K562 (cell line): ENCODE measurements around the gene WASF3. TPM values are rescaled to one million over a fixed set of nuclear protein-coding genes. Genes with fewer than 3 reads are reported as not detected.

ENCODE experiments used
- CLOCK ChIP-seq: fragments of 250-450 bp; sonication (Bioruptor Pico); IDR thresholded peaks from 2 replicates; pipeline ENCODE4 v1.4.0; 2020; ENCODE audit warnings: mild to moderate bottlenecking, moderate library complexity, borderline replicate concordance
- IFI16 ChIP-seq: fragments of 250-450 bp; sonication (Bioruptor Pico); IDR thresholded peaks from 2 replicates; pipeline ENCODE4 v2.1.2; 2022; ENCODE audit warnings: mild to moderate bottlenecking, inconsistent platforms
- KAT2B ChIP-seq: IDR thresholded peaks from one replicate; pipeline ENCODE4 v1.6.1; 2012; ENCODE audit warnings: low read depth, mild to moderate bottlenecking, control low read depth, inconsistent platforms, low read length, moderate library complexity
- PCBP1 ChIP-seq: fragments of 200-400 bp; formaldehyde crosslinking; IDR thresholded peaks from 2 replicates; pipeline ENCODE4 v1.6.1; 2018; ENCODE audit warnings: mild to moderate bottlenecking, low read depth, low read length; ENCODE audit not compliant: poor library complexity, severe bottlenecking
- SIX5 ChIP-seq, 2 experiments: IDR thresholded peaks; 2 replicates each; pipeline ENCODE4 v1.6.1; 2011; ENCODE audit warnings: low read length in 2 of 2, borderline replicate concordance in 1 of 2, low read depth in 1 of 2, mild to moderate bottlenecking in 1 of 2, moderate library complexity in 1 of 2; ENCODE audit not compliant: insufficient read depth in 1 of 2
- SREBF1 ChIP-seq: fragments of 150-350 bp; IDR thresholded peaks from 2 replicates; pipeline ENCODE4 v1.6.1; 2014; ENCODE audit warnings: antibody characterized with exemption, low read depth, low read length, borderline replicate concordance
- TFAP4 ChIP-seq: sonication (generic); formaldehyde crosslinking; IDR thresholded peaks from 2 replicates; pipeline ENCODE4 v1.8.0; 2022; ENCODE audit warnings: missing genetic modification reagents, mild to moderate bottlenecking, moderate library complexity, borderline replicate concordance
- ZNF57 ChIP-seq: fragments of 450-650 bp; formaldehyde crosslinking; IDR thresholded peaks from 2 replicates; pipeline ENCODE4 v1.4.0; 2020; ENCODE audit warnings: mild to moderate bottlenecking, moderate library complexity
- ZNF644 ChIP-seq: fragments of 200-800 bp; sonication (Bioruptor generic); IDR thresholded peaks from 2 replicates; pipeline ENCODE4 v1.6.1; 2016; ENCODE audit warnings: low read depth, missing genetic modification characterization, missing compliant biosample characterization
- polyA plus RNA-seq, 8 experiments: library from polyadenylated mRNA; depleted of rRNA in 4 of 8; stranded (reverse) in 5 of 8; unstranded in 3 of 8; fragments of >200 nt; fragmentation: Nextera tagmentation in 2 of 8; fragmentation: Illumina TruSeq in 1 of 8; extraction: Ambion mirVana in 2 of 8; extraction: Trizol in 1 of 8; gene quantifications; 2 replicates each; pipeline versions ENCODE4 v1.2.1 to v1.2.3, GENCODE V29; 2011 to 2014; ENCODE audit warnings: inconsistent platforms in 1 of 8, missing spikeins in 1 of 8
- total RNA-seq, 7 experiments: library from RNA; depleted of rRNA in 6 of 7; stranded (reverse); fragments of >200 nt in 6 of 7; fragmentation: Illumina TruSeq in 2 of 7; extraction: Trizol in 2 of 7; gene quantifications; 2 replicates each; pipeline versions ENCODE4 v1.2.1 to v1.2.3, GENCODE V29; 2011 to 2021; ENCODE audit warnings: low replicate concordance in 1 of 7
- TF ChIP-seq, protein P1 (sequence below): IDR thresholded peaks from 2 replicates; pipeline ENCODE4 v1.6.1; 2011; ENCODE audit not compliant: insufficient read length; ENCODE audit errors: extremely low read depth
- TF ChIP-seq, protein P2 (sequence below), 2 experiments: fragments of 150-350 bp in 1 of 2; IDR thresholded peaks; 2 replicates each; pipeline ENCODE4 v1.6.1; 2012 to 2016; ENCODE audit warnings: low read depth in 2 of 2, low read length in 2 of 2, mild to moderate bottlenecking in 1 of 2, moderate library complexity in 1 of 2

Gene WASF3
- total and polyA plus RNA-seq, 9 of the 15 experiments (the other 6 are each of a cell fraction or from before 2014, with no cell fraction given): 0.04 to 0.43 (median 0.11) TPM

DNA sequence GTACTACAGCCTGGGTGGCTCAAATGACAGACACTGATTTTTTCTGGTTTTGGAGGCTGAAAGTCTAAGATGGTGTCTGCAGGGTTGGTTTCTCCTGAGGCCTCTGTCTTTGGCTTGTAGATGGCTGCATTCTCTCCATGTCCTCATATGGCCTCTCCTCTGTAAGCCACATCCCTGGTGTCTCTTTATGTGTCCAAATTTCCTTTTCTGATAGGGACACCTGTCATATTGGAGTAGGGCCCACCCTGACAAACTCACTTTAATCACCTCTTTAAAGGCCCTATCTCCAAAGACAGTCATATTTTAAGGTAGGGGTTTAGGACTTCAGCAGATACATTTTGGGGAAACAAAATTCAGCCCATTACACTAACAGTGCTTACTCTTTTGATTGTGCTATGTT lies 32.0 kb upstream of the WASF3 start (continued):
- TF ChIP-seq, protein P1, sequence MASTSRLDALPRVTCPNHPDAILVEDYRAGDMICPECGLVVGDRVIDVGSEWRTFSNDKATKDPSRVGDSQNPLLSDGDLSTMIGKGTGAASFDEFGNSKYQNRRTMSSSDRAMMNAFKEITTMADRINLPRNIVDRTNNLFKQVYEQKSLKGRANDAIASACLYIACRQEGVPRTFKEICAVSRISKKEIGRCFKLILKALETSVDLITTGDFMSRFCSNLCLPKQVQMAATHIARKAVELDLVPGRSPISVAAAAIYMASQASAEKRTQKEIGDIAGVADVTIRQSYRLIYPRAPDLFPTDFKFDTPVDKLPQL: no peak
- TF ChIP-seq, protein P2, sequence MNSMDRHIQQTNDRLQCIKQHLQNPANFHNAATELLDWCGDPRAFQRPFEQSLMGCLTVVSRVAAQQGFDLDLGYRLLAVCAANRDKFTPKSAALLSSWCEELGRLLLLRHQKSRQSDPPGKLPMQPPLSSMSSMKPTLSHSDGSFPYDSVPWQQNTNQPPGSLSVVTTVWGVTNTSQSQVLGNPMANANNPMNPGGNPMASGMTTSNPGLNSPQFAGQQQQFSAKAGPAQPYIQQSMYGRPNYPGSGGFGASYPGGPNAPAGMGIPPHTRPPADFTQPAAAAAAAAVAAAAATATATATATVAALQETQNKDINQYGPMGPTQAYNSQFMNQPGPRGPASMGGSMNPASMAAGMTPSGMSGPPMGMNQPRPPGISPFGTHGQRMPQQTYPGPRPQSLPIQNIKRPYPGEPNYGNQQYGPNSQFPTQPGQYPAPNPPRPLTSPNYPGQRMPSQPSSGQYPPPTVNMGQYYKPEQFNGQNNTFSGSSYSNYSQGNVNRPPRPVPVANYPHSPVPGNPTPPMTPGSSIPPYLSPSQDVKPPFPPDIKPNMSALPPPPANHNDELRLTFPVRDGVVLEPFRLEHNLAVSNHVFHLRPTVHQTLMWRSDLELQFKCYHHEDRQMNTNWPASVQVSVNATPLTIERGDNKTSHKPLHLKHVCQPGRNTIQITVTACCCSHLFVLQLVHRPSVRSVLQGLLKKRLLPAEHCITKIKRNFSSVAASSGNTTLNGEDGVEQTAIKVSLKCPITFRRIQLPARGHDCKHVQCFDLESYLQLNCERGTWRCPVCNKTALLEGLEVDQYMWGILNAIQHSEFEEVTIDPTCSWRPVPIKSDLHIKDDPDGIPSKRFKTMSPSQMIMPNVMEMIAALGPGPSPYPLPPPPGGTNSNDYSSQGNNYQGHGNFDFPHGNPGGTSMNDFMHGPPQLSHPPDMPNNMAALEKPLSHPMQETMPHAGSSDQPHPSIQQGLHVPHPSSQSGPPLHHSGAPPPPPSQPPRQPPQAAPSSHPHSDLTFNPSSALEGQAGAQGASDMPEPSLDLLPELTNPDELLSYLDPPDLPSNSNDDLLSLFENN (IDR thresholded peaks at IDR 0.05; ENCODE audit: low read depth in 2 of 2, low read length in 2 of 2): no peak
- no peak for TF ChIP-seq KAT2B
- no peak for TF ChIP-seq IFI16 (CRISPR knock-in tag)
- no peak for TF ChIP-seq SIX5 (IDR thresholded peaks at IDR 0.05; ENCODE audit: borderline replicate concordance in 1 of 2, insufficient read depth in 1 of 2, low read depth in 1 of 2, low read length in 2 of 2)
- TF ChIP-seq ZNF57: no peak
- no peak for TF ChIP-seq ZNF644 (tag)
- no peak for TF ChIP-seq SREBF1
- no peak for TF ChIP-seq PCBP1
- no peak for TF ChIP-seq TFAP4
- no peak for TF ChIP-seq CLOCK (CRISPR knock-in tag)
